ENCODE results near the gene TGFBR3. TPM values are rescaled to one million over a fixed set of nuclear protein-coding genes. Genes with fewer than 3 reads are reported as not detected.

The TGFBR3 gene
- total and polyA plus RNA-seq, 9 of the 15 experiments (the other 6 are each of a cell fraction or from before 2014, with no cell fraction given): 3.6 to 32.4 (median 15.6) TPM

- TF ChIP-seq FOSL1 (tag; conservative IDR thresholded peaks at IDR 0.05): no peak
- TF ChIP-seq, protein P1, sequence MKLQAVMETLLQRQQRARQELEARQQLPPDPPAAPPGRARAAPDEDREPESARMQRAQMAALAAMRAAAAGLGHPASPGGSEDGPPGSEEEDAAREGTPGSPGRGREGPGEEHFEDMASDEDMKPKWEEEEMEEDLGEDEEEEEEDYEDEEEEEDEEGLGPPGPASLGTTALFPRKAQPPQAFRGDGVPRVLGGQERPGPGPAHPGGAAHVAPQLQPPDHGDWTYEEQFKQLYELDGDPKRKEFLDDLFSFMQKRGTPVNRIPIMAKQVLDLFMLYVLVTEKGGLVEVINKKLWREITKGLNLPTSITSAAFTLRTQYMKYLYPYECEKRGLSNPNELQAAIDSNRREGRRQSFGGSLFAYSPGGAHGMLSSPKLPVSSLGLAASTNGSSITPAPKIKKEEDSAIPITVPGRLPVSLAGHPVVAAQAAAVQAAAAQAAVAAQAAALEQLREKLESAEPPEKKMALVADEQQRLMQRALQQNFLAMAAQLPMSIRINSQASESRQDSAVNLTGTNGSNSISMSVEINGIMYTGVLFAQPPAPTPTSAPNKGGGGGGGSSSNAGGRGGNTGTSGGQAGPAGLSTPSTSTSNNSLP (IDR thresholded peaks at IDR 0.05; ENCODE audit: borderline replicate concordance, low read depth, low read length): no peak
- TF ChIP-seq ZNF212 (CRISPR knock-in tag; IDR thresholded peaks at IDR 0.05): no peak
- TF ChIP-seq USF1 (CRISPR knock-in tag; IDR thresholded peaks at IDR 0.05): no peak
- TF ChIP-seq ZBTB34 (CRISPR knock-in tag; IDR thresholded peaks at IDR 0.05): no peak
- TF ChIP-seq MCM7 (IDR thresholded peaks at IDR 0.05): no peak
- TF ChIP-seq GTF2B (IDR thresholded peaks at IDR 0.05; ENCODE audit: extremely low read depth, insufficient read length): no peak
- TF ChIP-seq PTRF (tag; IDR thresholded peaks at IDR 0.05): no peak
- TF ChIP-seq, protein P2, sequence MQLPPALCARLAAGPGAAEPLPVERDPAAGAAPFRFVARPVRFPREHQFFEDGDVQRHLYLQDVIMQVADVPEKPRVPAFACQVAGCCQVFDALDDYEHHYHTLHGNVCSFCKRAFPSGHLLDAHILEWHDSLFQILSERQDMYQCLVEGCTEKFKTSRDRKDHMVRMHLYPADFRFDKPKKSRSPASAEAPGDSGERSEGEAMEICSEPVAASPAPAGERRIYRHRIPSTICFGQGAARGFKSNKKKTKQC (CRISPR knock-in tag; IDR thresholded peaks at IDR 0.05): no peak
- TF ChIP-seq TGIF2 (CRISPR knock-in tag; IDR thresholded peaks at IDR 0.05): no peak
- TF ChIP-seq RBM17 (IDR thresholded peaks at IDR 0.05; ENCODE audit: borderline replicate concordance, low read depth, low read length): no peak
- no peak for TF ChIP-seq NR1H2 (CRISPR knock-in tag; IDR thresholded peaks at IDR 0.05)
- TF ChIP-seq, protein P3, sequence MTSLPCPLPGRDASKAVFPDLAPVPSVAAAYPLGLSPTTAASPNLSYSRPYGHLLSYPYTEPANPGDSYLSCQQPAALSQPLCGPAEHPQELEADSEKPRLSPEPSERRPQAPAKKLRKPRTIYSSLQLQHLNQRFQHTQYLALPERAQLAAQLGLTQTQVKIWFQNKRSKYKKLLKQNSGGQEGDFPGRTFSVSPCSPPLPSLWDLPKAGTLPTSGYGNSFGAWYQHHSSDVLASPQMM (CRISPR knock-in tag; IDR thresholded peaks at IDR 0.05): no peak
- TF ChIP-seq CBX1 (IDR thresholded peaks at IDR 0.05; ENCODE audit: low read depth): no peak
- no peak for TF ChIP-seq E2F1 (CRISPR knock-in tag; IDR thresholded peaks at IDR 0.05)
- no peak for TF ChIP-seq SMARCB1 (IDR thresholded peaks at IDR 0.05; ENCODE audit: insufficient read length, low read depth)
- TF ChIP-seq ZNF740 (CRISPR knock-in tag; IDR thresholded peaks at IDR 0.05): no peak
- no peak for TF ChIP-seq ZNF740 (tag; IDR thresholded peaks at IDR 0.05)
- no peak for TF ChIP-seq ZNF79 (CRISPR knock-in tag; IDR thresholded peaks at IDR 0.05; ENCODE audit: low read depth)
These were observed 82.0 kb downstream of the TGFBR3 start (continued) for GRCh38 chr1:91803847-91804545.
